Hepatocyte (in vitro differentiated cells): ENCODE results near the gene ARHGAP26. TPM values are rescaled to one million over a fixed set of nuclear protein-coding genes. Genes with fewer than 3 reads are reported as not detected.

Experiments used
- DNase-seq: peaks from one replicate; pipeline ENCODE4 v3.0.0-alpha.2; 2016; ENCODE audit warnings: low spot score
- H2AFZ ChIP-seq: fragments of 200-600 bp; sonication (generic); 2 replicates; pipeline ENCODE4 v1.6.0; 2016; ENCODE audit warnings: antibody characterized with exemption, mild to moderate bottlenecking
- H3K27ac ChIP-seq: fragments of 200-600 bp; sonication (generic); 2 replicates; pipeline ENCODE4 v1.5.1; 2016; ENCODE audit warnings: mild to moderate bottlenecking
- H3K27me3 ChIP-seq: fragments of 200-600 bp; sonication (generic); 2 replicates; pipeline ENCODE4 v1.6.1; 2016
- H3K36me3 ChIP-seq: fragments of 200-600 bp; sonication (generic); replicated peaks from 2 replicates; pipeline ENCODE4 v1.5.1; 2016; ENCODE audit warnings: low read depth; ENCODE audit not compliant: insufficient read depth
- H3K4me1 ChIP-seq: fragments of 200-600 bp; sonication (generic); 2 replicates; pipeline ENCODE4 v1.5.1; 2016; ENCODE audit warnings: mild to moderate bottlenecking, moderate library complexity; ENCODE audit not compliant: insufficient read depth
- H3K4me2 ChIP-seq: fragments of 200-600 bp; sonication (generic); 2 replicates; pipeline ENCODE4 v1.6.0; 2016
- H3K4me3 ChIP-seq: fragments of 200-600 bp; sonication (generic); 2 replicates; pipeline ENCODE4 v1.5.1; 2016; ENCODE audit warnings: mild to moderate bottlenecking
- H3K79me2 ChIP-seq: fragments of 200-600 bp; sonication (generic); 2 replicates; pipeline ENCODE4 v1.6.0; 2017; ENCODE audit warnings: mild to moderate bottlenecking
- H3K9me2 ChIP-seq: fragments of 200-600 bp; sonication (generic); replicated peaks from 2 replicates; pipeline ENCODE4 v1.6.0; 2017; ENCODE audit warnings: mild to moderate bottlenecking; ENCODE audit not compliant: insufficient read depth
- H3K9me3 ChIP-seq: fragments of 200-600 bp; sonication (generic); 2 replicates; pipeline ENCODE4 v1.5.1; 2016; ENCODE audit warnings: low read depth, mild to moderate bottlenecking
- H4K20me1 ChIP-seq: fragments of 200-600 bp; sonication (generic); 2 replicates; pipeline ENCODE4 v1.6.0; 2016; ENCODE audit warnings: mild to moderate bottlenecking; ENCODE audit not compliant: insufficient read depth, poor library complexity, severe bottlenecking
- CTCF ChIP-seq: fragments of 200-600 bp; sonication (generic); IDR thresholded peaks from 2 replicates; pipeline ENCODE4 v1.5.1; 2016; ENCODE audit warnings: antibody characterized with exemption, mild to moderate bottlenecking; ENCODE audit not compliant: poor library complexity
- EZH2 ChIP-seq: fragments of 200-600 bp; sonication (generic); IDR thresholded peaks from 2 replicates; pipeline ENCODE4 v1.6.1; 2016; ENCODE audit warnings: antibody characterized with exemption, mild to moderate bottlenecking, borderline replicate concordance
- EZH2phosphoT487 ChIP-seq: fragments of 200-600 bp; sonication (generic); IDR thresholded peaks from one replicate; pipeline ENCODE4 v1.6.1; 2018; ENCODE audit warnings: antibody characterized with exemption, mild to moderate bottlenecking, low read depth, moderate library complexity; ENCODE audit not compliant: unreplicated experiment, severe bottlenecking
- WGBS: methylation state at CpG from one replicate; pipeline ENCODE4 v1.1.6; 2016; ENCODE audit warnings: low lambda C conversion rate; ENCODE audit errors: missing lambda C conversion rate; 5-methylcytosine and 5-hydroxymethylcytosine counted together
- polyA plus RNA-seq: library from polyadenylated mRNA; unstranded; fragments of >200 nt; fragmentation: Nextera tagmentation; extraction: Ambion mirVana; gene quantifications from 2 replicates; pipeline ENCODE4 v1.2.1, GENCODE V29; 2016
- total RNA-seq: library from RNA; depleted of rRNA; stranded (reverse); fragments of >200 nt; gene quantifications from 2 replicates; pipeline ENCODE4 v1.2.3, GENCODE V29; 2014

The ARHGAP26 gene
- total and polyA plus RNA-seq, 2 experiments from 2014 or later, result 16.5 to 19.8 TPM

GRCh38 chr5:143076377-143076776 is 306.2 kb downstream of the ARHGAP26 start:
- H3K27ac ChIP-seq, result no peak overlapping the region
- no peak overlapping the region for H2AFZ ChIP-seq
- peaks cover 14% of the 10 kb centered on the region for H3K4me1 ChIP-seq
- H3K4me3 ChIP-seq, result no peak overlapping the region
- H3K4me2 ChIP-seq, result no peak overlapping the region
- no peak for TF ChIP-seq CTCF
- TF ChIP-seq EZH2, result no peak
- no peak for TF ChIP-seq EZH2phosphoT487
- H3K36me3 ChIP-seq, result no peaks in the 10 kb centered on the region
- H3K79me2 ChIP-seq, result no peaks in the 10 kb centered on the region
- DNase-seq, result no peak
- H3K27me3 ChIP-seq, result no peaks in the 10 kb centered on the region
- H3K9me3 ChIP-seq, result no peaks in the 10 kb centered on the region
- 84% methylated on average over 1 of the region's 1 CpG for WGBS
- no peaks in the 10 kb centered on the region for H3K9me2 ChIP-seq
- no peaks in the 10 kb centered on the region for H4K20me1 ChIP-seq

GRCh38 chr5:143077453-143078103 is 307.4 kb downstream of the ARHGAP26 start:
- H3K4me3 ChIP-seq, result no peak overlapping the region
- no peaks in the 10 kb centered on the region for H3K9me3 ChIP-seq
- H3K4me1 ChIP-seq, result peaks cover 14% of the 10 kb centered on the region
- no peak for TF ChIP-seq EZH2
- TF ChIP-seq CTCF, result no peak
- no peak for TF ChIP-seq EZH2phosphoT487
- H3K27ac ChIP-seq, result no peak overlapping the region
- H3K9me2 ChIP-seq, result no peaks in the 10 kb centered on the region
- H3K79me2 ChIP-seq, result no peaks in the 10 kb centered on the region
- no peak overlapping the region for H2AFZ ChIP-seq
- no peaks in the 10 kb centered on the region for H4K20me1 ChIP-seq
- no peaks in the 10 kb centered on the region for H3K27me3 ChIP-seq
- 87% methylated on average over 6 of the region's 6 CpGs for WGBS
- no peak for DNase-seq
- H3K36me3 ChIP-seq, result no peaks in the 10 kb centered on the region
- no peak overlapping the region for H3K4me2 ChIP-seq

- WGBS, result 48% methylated on average over 5 of the region's 5 CpGs
- H3K27ac ChIP-seq, result no peak overlapping the region
- H3K4me1 ChIP-seq, result peaks cover 14% of the 10 kb centered on the region
- H4K20me1 ChIP-seq, result no peaks in the 10 kb centered on the region
- H3K79me2 ChIP-seq, result no peaks in the 10 kb centered on the region
- no peaks in the 10 kb centered on the region for H3K9me3 ChIP-seq
- H3K36me3 ChIP-seq, result no peaks in the 10 kb centered on the region
- H3K9me2 ChIP-seq, result no peaks in the 10 kb centered on the region
- TF ChIP-seq CTCF (no peak), EZH2phosphoT487 (no peak), EZH2 (no peak)
- H3K4me2 ChIP-seq, result no peak overlapping the region
- H2AFZ ChIP-seq, result no peak overlapping the region
- H3K27me3 ChIP-seq, result no peaks in the 10 kb centered on the region
- DNase-seq, result no peak
- no peak overlapping the region for H3K4me3 ChIP-seq
Measured at GRCh38 chr5:143078313-143078712, 308.1 kb downstream of the ARHGAP26 start.

- 86% methylated on average over 2 of the region's 2 CpGs for WGBS
- Histone ChIP-seq H3K36me3 (no peaks in the 10 kb centered on the region), H3K27ac (no peak overlapping the region), H3K9me2 (no peaks in the 10 kb centered on the region), H2AFZ (no peak overlapping the region), H3K79me2 (no peaks in the 10 kb centered on the region), H3K4me1 (peaks cover 14% of the 10 kb centered on the region), H4K20me1 (no peaks in the 10 kb centered on the region), H3K4me3 (no peak overlapping the region), H3K4me2 (no peak overlapping the region), H3K9me3 (no peaks in the 10 kb centered on the region), H3K27me3 (no peaks in the 10 kb centered on the region)
- TF ChIP-seq EZH2phosphoT487 (no peak), CTCF (no peak), EZH2 (no peak)
- no peak for DNase-seq
Measured at GRCh38 chr5:143078971-143079370, 308.8 kb downstream of the ARHGAP26 start.
